Hepatocyte (in vitro differentiated cells): Measurements from ENCODE around the gene MDH1B. TPM values are rescaled to one million over a fixed set of nuclear protein-coding genes. Genes with fewer than 3 reads are reported as not detected.
A peak's percentile ranks its signal among the peaks of the same experiment; 100 is the strongest.

ENCODE experiments used
- DNase-seq: peaks from one replicate; pipeline ENCODE4 v3.0.0-alpha.2; 2016; ENCODE audit warnings: low spot score
- H2AFZ ChIP-seq: fragments of 200-600 bp; sonication (generic); 2 replicates; pipeline ENCODE4 v1.6.0; 2016; ENCODE audit warnings: antibody characterized with exemption, mild to moderate bottlenecking
- H3K27ac ChIP-seq: fragments of 200-600 bp; sonication (generic); 2 replicates; pipeline ENCODE4 v1.5.1; 2016; ENCODE audit warnings: mild to moderate bottlenecking
- H3K27me3 ChIP-seq: fragments of 200-600 bp; sonication (generic); 2 replicates; pipeline ENCODE4 v1.6.1; 2016
- H3K36me3 ChIP-seq: fragments of 200-600 bp; sonication (generic); replicated peaks from 2 replicates; pipeline ENCODE4 v1.5.1; 2016; ENCODE audit warnings: low read depth; ENCODE audit not compliant: insufficient read depth
- H3K4me1 ChIP-seq: fragments of 200-600 bp; sonication (generic); 2 replicates; pipeline ENCODE4 v1.5.1; 2016; ENCODE audit warnings: mild to moderate bottlenecking, moderate library complexity; ENCODE audit not compliant: insufficient read depth
- H3K4me2 ChIP-seq: fragments of 200-600 bp; sonication (generic); 2 replicates; pipeline ENCODE4 v1.6.0; 2016
- H3K4me3 ChIP-seq: fragments of 200-600 bp; sonication (generic); 2 replicates; pipeline ENCODE4 v1.5.1; 2016; ENCODE audit warnings: mild to moderate bottlenecking
- H3K79me2 ChIP-seq: fragments of 200-600 bp; sonication (generic); 2 replicates; pipeline ENCODE4 v1.6.0; 2017; ENCODE audit warnings: mild to moderate bottlenecking
- H3K9me2 ChIP-seq: fragments of 200-600 bp; sonication (generic); replicated peaks from 2 replicates; pipeline ENCODE4 v1.6.0; 2017; ENCODE audit warnings: mild to moderate bottlenecking; ENCODE audit not compliant: insufficient read depth
- H3K9me3 ChIP-seq: fragments of 200-600 bp; sonication (generic); 2 replicates; pipeline ENCODE4 v1.5.1; 2016; ENCODE audit warnings: low read depth, mild to moderate bottlenecking
- H4K20me1 ChIP-seq: fragments of 200-600 bp; sonication (generic); 2 replicates; pipeline ENCODE4 v1.6.0; 2016; ENCODE audit warnings: mild to moderate bottlenecking; ENCODE audit not compliant: insufficient read depth, poor library complexity, severe bottlenecking
- EZH2 ChIP-seq: fragments of 200-600 bp; sonication (generic); IDR thresholded peaks from 2 replicates; pipeline ENCODE4 v1.6.1; 2016; ENCODE audit warnings: antibody characterized with exemption, mild to moderate bottlenecking, borderline replicate concordance
- EZH2phosphoT487 ChIP-seq: fragments of 200-600 bp; sonication (generic); IDR thresholded peaks from one replicate; pipeline ENCODE4 v1.6.1; 2018; ENCODE audit warnings: antibody characterized with exemption, mild to moderate bottlenecking, low read depth, moderate library complexity; ENCODE audit not compliant: unreplicated experiment, severe bottlenecking
- WGBS: methylation state at CpG from one replicate; pipeline ENCODE4 v1.1.6; 2016; ENCODE audit warnings: low lambda C conversion rate; ENCODE audit errors: missing lambda C conversion rate; 5-methylcytosine and 5-hydroxymethylcytosine counted together
- polyA plus RNA-seq: library from polyadenylated mRNA; unstranded; fragments of >200 nt; fragmentation: Nextera tagmentation; extraction: Ambion mirVana; gene quantifications from 2 replicates; pipeline ENCODE4 v1.2.1, GENCODE V29; 2016
- total RNA-seq: library from RNA; depleted of rRNA; stranded (reverse); fragments of >200 nt; gene quantifications from 2 replicates; pipeline ENCODE4 v1.2.3, GENCODE V29; 2014
- TF ChIP-seq, protein P1 (sequence below): fragments of 200-600 bp; sonication (generic); IDR thresholded peaks from 2 replicates; pipeline ENCODE4 v1.5.1; 2016; ENCODE audit warnings: antibody characterized with exemption, mild to moderate bottlenecking; ENCODE audit not compliant: poor library complexity

The MDH1B gene
- total and polyA plus RNA-seq, 2 experiments from 2014 or later = 0.07 to 0.35 TPM

- Histone ChIP-seq H3K79me2 (peaks cover 14% of the 10 kb centered on the region), H3K36me3 (no peaks in the 10 kb centered on the region), H3K27ac (no peak overlapping the region), H3K4me2 (no peak overlapping the region), H3K9me3 (peaks cover 5% of the 10 kb centered on the region), H4K20me1 (no peaks in the 10 kb centered on the region), H3K27me3 (no peaks in the 10 kb centered on the region), H3K4me3 (no peak overlapping the region), H2AFZ (no peak overlapping the region), H3K9me2 (no peaks in the 10 kb centered on the region), H3K4me1 (no peaks in the 10 kb centered on the region)
- TF ChIP-seq, protein P1, sequence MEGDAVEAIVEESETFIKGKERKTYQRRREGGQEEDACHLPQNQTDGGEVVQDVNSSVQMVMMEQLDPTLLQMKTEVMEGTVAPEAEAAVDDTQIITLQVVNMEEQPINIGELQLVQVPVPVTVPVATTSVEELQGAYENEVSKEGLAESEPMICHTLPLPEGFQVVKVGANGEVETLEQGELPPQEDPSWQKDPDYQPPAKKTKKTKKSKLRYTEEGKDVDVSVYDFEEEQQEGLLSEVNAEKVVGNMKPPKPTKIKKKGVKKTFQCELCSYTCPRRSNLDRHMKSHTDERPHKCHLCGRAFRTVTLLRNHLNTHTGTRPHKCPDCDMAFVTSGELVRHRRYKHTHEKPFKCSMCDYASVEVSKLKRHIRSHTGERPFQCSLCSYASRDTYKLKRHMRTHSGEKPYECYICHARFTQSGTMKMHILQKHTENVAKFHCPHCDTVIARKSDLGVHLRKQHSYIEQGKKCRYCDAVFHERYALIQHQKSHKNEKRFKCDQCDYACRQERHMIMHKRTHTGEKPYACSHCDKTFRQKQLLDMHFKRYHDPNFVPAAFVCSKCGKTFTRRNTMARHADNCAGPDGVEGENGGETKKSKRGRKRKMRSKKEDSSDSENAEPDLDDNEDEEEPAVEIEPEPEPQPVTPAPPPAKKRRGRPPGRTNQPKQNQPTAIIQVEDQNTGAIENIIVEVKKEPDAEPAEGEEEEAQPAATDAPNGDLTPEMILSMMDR = no peak
- TF ChIP-seq EZH2 (no peak), EZH2phosphoT487 (no peak)
- no peak for DNase-seq
- WGBS = 97% methylated on average over 1 of the region's 1 CpG
These were observed 9.7 kb upstream of the MDH1B start for GRCh38 chr2:206774871-206775270.

- peaks cover 25% of the 10 kb centered on the region for H3K79me2 ChIP-seq
- H3K36me3 ChIP-seq = no peaks in the 10 kb centered on the region
- no peak for DNase-seq
- H2AFZ ChIP-seq = peak overlapping the region; percentile 85
- peak overlapping the region; percentile 96 for H3K27ac ChIP-seq
- peak overlapping the region; percentile 80 for H3K4me3 ChIP-seq
- peak overlapping the region; percentile 77 for H3K4me2 ChIP-seq
- WGBS = 41% methylated on average over 12 of the region's 12 CpGs
- H3K4me1 ChIP-seq = no peaks in the 10 kb centered on the region
- H3K9me2 ChIP-seq = no peaks in the 10 kb centered on the region
- H3K9me3 ChIP-seq = no peaks in the 10 kb centered on the region
- no peaks in the 10 kb centered on the region for H4K20me1 ChIP-seq
- H3K27me3 ChIP-seq = no peaks in the 10 kb centered on the region
- TF ChIP-seq, protein P1 = no peak
These were observed 1.2 kb upstream of the MDH1B start for GRCh38 chr2:206766057-206766930.

DNA sequence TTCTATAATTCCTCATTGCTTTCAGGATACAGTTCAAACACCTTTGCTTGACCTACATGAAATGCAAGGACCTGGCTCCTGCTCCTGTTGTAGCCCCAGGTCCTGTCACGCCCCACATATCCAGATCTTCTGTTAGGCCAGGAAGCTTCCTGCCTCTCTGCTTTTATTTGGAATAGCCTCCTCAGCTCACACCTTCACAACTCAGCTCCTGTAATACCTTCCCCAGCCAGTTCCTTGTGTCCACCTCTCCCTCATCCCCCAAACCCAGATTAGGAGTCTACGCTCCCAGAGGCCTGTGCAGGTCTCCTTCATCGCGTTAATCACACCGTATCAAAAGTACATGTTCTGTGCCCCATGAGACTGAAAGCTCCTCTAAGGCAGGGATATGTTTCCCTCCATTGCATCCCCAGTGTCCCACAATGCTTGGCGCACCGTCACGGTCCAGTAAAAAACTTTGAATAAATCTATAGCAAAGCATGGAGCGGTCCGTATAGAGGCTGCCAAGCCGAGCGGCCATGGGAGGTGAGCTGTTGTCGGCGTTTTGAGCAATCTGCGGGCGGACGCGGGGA lies 371 bp downstream of the MDH1B start:
- TF ChIP-seq EZH2 (no peak), EZH2phosphoT487 (no peak)
- TF ChIP-seq, protein P1 = no peak
- peak overlapping the region; percentile 80 for H3K4me3 ChIP-seq
- peaks cover 3% of the 10 kb centered on the region for H3K27me3 ChIP-seq
- H3K9me2 ChIP-seq = no peaks in the 10 kb centered on the region
- WGBS = 6% methylated on average over 18 of the region's 18 CpGs
- no peaks in the 10 kb centered on the region for H4K20me1 ChIP-seq
- H3K79me2 ChIP-seq = peaks cover 25% of the 10 kb centered on the region
- H3K9me3 ChIP-seq = no peaks in the 10 kb centered on the region
- peak overlapping the region; percentile 96 for H3K27ac ChIP-seq
- no peaks in the 10 kb centered on the region for H3K36me3 ChIP-seq
- H3K4me1 ChIP-seq = no peaks in the 10 kb centered on the region
- DNase-seq = no peak
- H3K4me2 ChIP-seq = peak overlapping the region; percentile 77
- peak overlapping the region; percentile 85 for H2AFZ ChIP-seq
